ENCODE measurements around the gene MICAL3. TPM values are rescaled to one million over a fixed set of nuclear protein-coding genes. Genes with fewer than 3 reads are reported as not detected.
"Not testable (repeated sequence)": the region's sequence is repeated elsewhere in the genome, so short reads cannot be mapped to it uniquely, and the experiment has no call there.

Gene MICAL3
- polyA plus RNA-seq, 1 of the 3 experiments (the other 2 are of a cell fraction), result 83.1 TPM

- DNase-seq; H2AFZ ChIP-seq (ENCODE audit: low read depth); POLR2A ChIA-PET; H3K9me2 ChIP-seq; H3K4me1 ChIP-seq (ENCODE audit: control insufficient read depth in 1 of 2, insufficient read depth in 2 of 2, low read depth in 1 of 2, low read length in 1 of 2); H3K27ac ChIP-seq (ENCODE audit: low read depth in 2 of 2, low read length in 1 of 2); H4K20me1 ChIP-seq (ENCODE audit: insufficient read depth); H3K9ac ChIP-seq; H3K27me3 ChIP-seq (ENCODE audit: insufficient read depth); H3K36me3 ChIP-seq (replicated peaks in 1 of 2; ENCODE audit: control insufficient read depth in 1 of 2, insufficient read depth in 2 of 2, low read length in 1 of 2); H3K4me3 ChIP-seq (ENCODE audit: low read depth in 2 of 2, low read length in 1 of 2); H3K9me3 ChIP-seq; H3F3A ChIP-seq (replicated peaks; ENCODE audit: insufficient read depth); H3K4me2 ChIP-seq; H3K79me2 ChIP-seq (ENCODE audit: insufficient read depth): not testable (repeated sequence)
- CTCF ChIA-PET, result interaction anchor here (0.6 to 9.7 kb wide), 12 partner anchors 8 to 1002 kb away, joined by 3 to 186 read pairs (median 4); partner anchors contain the start of gene MICAL3
- WGBS (ENCODE audit: low lambda C conversion rate), result 90% methylated on average over 7 of the region's 7 CpGs
Observed at GRCh38 chr22:18071307-18071967, 47.1 kb upstream of the MICAL3 start.

GRCh38 chr22:18070556-18071306 lies 46.4 kb upstream of the MICAL3 start:
- Histone ChIP-seq H3K4me1 (ENCODE audit: control insufficient read depth in 1 of 2, insufficient read depth in 2 of 2, low read depth in 1 of 2, low read length in 1 of 2) (no peaks in the 10 kb centered on the region; a peak in 1 of 4 replicates), H3K36me3 (replicated peaks in 1 of 2; ENCODE audit: control insufficient read depth in 1 of 2, insufficient read depth in 2 of 2, low read length in 1 of 2) (no peaks in the 10 kb centered on the region), H3K9me2 (no peaks in the 10 kb centered on the region), H3K4me3 (ENCODE audit: low read depth in 2 of 2, low read length in 1 of 2) (no peak overlapping the region), H3F3A (replicated peaks; ENCODE audit: insufficient read depth) (no peaks in the 10 kb centered on the region), H3K79me2 (ENCODE audit: insufficient read depth) (no peaks in the 10 kb centered on the region), H3K27me3 (ENCODE audit: insufficient read depth) (no peaks in the 10 kb centered on the region), H3K27ac (ENCODE audit: low read depth in 2 of 2, low read length in 1 of 2) (no peak overlapping the region), H3K9ac (no peak overlapping the region), H3K4me2 (no peak overlapping the region), H3K9me3 (no peaks in the 10 kb centered on the region), H4K20me1 (ENCODE audit: insufficient read depth) (no peaks in the 10 kb centered on the region), H2AFZ (ENCODE audit: low read depth) (no peak overlapping the region)
- WGBS (ENCODE audit: low lambda C conversion rate), result 83% methylated on average over 11 of the region's 14 CpGs
- CTCF ChIA-PET, result interaction anchor here (0.7 to 9.7 kb wide), 10 partner anchors 14 to 240 kb away, joined by 3 to 186 read pairs (median 4); partner anchors contain the start of gene MICAL3
- DNase-seq, result no peak
- POLR2A ChIA-PET, result no interaction called here
- no peak for TF ChIP-seq MEF2A (IDR thresholded peaks at IDR 0.05; ENCODE audit: borderline replicate concordance, low read depth)
- TF ChIP-seq FOSL2 (IDR thresholded peaks at IDR 0.05; ENCODE audit: borderline replicate concordance, low read depth), result no peak
- TF ChIP-seq USF2 (IDR thresholded peaks at IDR 0.05; ENCODE audit: borderline replicate concordance, low read depth, low read length), result no peak
- TF ChIP-seq NFIC (IDR thresholded peaks at IDR 0.05; ENCODE audit: borderline replicate concordance), result no peak
- TF ChIP-seq ZBTB33 (IDR thresholded peaks at IDR 0.05; ENCODE audit: borderline replicate concordance, low read depth), result no peak
- no peak for TF ChIP-seq SMC3 (IDR thresholded peaks at IDR 0.05; ENCODE audit: low read depth, low read length)
- TF ChIP-seq CTCF (IDR thresholded peaks at IDR 0.05), result peak; percentile 54
